A172 (cell line): ENCODE data around the gene CAVIN1. TPM values are rescaled to one million over a fixed set of nuclear protein-coding genes. Genes with fewer than 3 reads are reported as not detected.
"Not testable (repeated sequence)": the region's sequence is repeated elsewhere in the genome, so short reads cannot be mapped to it uniquely, and the experiment has no call there.

Experiments used
- DNase-seq: peaks from one replicate; pipeline ENCODE4 v3.0.0-alpha.2; 2015; ENCODE audit warnings: low spot score
- total RNA-seq: library from RNA; depleted of rRNA; stranded (reverse); fragments of >200 nt; shearing (Covaris generic); gene quantifications from 2 replicates; pipeline ENCODE4 v1.2.3, GENCODE V29; 2014; rRNA removed

CAVIN1 gene
- total RNA-seq, 1 experiment from 2014 or later = 569 TPM

DNA sequence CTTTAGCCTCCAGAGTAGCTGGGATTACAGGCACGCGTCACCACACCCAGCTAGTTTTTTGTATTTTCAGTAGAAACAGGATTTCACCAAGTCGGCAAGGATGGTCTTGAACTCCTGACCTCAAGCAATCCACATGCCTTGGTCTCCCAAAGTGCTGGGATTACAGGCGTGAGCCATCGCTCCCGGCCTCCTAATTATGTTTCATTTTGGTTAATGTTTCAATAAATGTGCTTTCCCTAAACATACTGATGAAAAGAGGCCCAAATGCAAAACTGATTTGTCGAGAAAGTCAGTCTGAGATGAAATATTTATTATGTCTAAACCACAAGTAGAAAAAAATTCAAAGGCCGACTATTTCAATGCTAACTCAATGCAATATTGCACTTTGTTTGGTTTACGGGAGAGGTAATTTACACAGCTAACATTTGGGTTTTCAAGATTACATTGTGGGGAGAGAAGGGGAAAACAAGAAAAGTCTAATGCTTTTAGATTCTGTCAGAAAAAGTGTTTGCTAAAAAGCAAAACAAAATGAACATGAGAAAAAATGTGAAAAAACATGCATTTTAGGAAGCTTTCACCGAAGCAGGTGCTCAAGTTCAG lies 44.6 kb downstream of the CAVIN1 start:
- no peak for DNase-seq

DNA sequence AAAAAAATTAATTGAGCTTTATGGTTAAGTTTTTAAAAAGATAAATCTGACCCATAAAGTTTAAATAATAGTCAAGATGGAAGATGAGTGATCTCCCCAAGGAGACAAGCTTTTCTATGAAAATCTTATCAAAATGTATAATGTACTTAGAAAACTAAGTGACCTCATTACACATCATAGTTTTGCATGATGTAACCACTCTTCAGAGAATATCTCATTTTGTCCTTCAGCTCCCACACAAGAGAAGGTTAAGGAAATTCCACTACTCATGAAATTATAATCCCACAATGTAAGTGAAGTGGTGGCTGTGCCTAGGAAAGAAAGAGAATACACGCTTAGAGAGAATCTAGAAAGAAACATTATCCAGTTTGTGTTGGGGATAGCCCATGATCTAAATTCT lies 49.2 kb downstream of the CAVIN1 start:
- DNase-seq = no peak

DNA sequence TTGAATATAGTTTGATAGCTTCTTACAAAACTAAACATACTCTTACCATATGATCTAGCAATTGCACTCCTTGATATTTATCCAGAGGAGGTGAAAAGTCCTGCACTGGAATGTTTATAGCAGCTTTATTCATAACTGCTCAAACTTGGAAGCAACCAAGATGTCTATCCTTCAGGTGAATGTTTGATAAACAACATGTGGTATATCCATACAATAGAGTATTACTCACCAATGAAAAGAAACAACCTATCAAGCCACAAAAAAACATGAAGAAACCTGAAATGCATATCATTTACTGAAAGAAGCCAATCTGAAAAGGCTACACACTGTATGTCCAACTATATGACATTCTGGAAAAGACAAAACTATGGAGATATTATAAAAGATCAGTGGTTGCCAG lies 50.9 kb downstream of the CAVIN1 start:
- no peak for DNase-seq

DNA sequence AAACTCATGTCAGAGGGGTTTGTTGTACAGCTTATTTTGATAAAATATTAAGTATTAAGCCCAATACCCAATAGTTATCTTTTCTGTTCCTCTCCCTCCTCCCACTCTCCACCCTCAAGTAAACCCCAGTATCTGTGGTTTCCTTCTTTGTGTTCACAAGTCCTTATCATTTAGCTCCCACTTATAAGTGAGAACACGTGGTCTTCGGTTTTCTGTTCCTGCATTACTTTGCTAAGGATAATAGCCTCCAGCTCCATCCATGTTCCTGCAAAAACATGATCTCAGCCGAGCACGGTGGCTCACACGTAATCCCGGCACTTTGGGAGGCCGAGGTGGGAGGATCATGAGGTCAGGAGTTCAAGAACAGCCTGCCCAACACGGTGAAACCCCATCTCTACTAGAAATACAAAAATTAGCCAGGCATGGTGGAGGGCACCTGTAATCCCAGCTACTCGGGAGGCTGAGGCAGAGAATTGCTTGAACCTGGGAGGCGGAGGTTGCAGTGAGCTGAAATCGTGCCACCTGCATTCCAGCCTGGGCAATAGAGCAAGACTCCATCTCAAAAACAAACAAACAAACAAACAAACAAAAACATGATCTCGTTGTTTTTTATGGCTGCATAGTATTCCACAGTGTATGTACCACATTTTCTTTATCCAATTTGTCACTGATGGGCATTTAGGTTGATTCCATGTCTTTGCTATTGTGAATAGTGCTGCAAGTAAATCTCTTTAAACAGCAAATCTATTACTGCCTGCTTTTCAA lies 54.1 kb downstream of the CAVIN1 start:
- not testable (repeated sequence) for DNase-seq

DNA sequence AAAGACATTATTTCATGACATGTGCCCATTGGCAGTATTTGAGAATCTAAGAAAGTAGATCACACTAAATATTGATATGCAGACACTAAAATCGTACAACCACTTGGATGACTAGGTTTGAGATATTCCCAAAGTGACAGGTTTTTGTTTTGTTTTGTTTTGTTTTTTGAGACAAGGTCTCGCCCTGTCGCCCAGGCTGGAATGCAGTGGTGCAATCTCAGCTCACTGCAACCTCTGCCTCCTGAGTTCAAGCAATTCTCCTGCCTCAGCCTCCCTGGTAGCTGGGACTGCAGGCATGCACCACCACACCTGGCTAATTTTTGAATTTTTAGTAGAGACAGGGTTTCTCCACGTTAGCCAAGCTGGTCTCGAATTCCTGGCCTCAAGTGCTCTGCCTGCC lies 54.7 kb downstream of the CAVIN1 start:
- DNase-seq = not testable (repeated sequence)

DNA sequence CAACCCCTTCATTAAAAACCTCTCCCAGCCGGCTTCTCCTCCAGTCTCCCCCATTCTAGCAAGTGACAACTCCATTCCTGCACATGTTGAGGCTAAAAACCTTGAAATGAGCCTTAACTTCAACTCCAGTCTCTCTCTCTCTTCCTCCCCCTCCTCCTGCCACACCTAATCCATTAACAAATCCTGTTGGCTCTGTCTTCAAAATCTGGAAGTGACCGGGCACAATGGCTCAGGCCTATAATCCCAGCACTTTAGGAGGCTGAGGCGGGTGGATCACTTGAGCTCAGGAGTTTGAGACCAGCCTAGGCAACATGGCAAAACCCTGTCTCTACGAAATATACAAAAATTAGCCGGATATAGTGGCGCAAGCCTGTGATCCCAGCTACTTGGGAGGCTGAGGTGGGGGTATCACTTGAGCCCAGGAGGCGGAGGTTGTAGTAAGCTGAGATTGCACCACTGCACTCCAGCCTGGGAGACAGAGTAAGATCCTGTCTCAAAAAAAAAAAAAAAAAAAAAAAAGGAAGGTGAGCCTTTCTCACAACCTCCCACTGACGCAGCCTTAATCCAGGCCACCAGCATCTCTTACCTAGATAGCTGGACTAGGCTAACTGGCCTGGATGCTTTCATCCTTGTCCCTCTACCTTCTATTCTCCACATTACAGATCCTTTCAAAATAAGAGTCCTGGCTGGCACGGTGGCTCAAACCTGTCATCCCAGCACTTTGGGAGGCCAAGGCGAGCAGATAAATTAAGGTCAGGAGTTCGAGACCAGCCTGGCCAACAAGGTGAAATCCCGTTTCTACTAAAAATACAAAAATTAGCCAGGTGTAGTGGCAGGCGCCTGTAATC lies 56.7 kb downstream of the CAVIN1 start:
- DNase-seq = not testable (repeated sequence)

DNA sequence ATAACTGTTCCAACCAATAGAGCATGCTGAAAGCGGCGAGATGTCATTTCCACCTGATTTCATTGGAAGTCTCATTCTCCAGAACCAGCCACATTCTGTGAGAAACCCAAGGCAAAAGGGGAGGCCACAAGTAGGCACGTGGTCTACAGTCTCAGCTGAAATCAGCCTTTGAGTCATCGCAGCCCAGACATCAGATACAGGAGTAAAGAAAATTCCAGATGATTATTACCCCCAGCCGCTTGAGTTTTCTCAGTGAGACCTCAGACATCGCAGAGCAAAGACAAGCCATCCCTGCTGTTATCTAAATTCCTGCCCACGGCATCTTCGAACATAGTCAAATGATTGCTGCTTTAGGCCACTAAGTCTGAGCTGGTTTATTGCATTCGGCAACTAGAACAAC lies 57.9 kb downstream of the CAVIN1 start:
- DNase-seq = peak; percentile 67

DNA sequence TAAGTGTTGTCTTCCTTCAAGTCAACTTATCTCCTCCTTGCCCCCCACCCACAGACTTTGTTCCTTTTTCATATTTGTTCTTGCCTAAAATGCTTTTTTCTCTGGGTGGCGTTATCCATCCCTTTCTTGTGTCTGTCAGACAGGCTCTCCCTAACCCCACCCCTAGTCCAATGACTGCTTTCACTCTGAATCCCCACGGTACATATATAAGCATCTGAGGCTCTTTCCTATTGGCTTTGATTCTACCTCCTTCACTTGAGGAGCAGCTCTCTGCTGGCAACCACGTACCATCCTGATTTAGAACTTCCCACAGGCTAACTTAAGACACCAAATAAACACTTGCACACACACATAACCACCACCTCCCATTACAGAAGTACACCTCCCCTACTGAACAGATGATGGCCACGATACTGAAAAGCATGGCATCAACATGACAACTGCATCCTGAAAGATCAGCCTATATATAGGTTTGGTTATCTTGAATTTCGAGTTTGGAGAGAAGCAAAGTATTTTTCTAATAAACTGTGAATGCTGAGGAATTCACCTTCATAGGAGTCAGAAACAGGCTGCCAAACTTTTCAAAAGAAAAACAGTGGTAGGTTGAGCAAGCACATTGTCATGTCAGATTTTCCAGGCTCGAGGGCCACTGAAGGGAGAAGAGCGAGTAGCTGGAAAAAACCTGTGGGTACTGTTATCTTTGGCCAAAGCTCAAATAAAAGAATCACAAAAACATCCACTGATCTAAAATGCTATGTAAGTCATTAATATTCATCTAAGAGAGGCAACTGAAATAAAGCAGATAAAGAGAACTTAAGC lies 59.1 kb downstream of the CAVIN1 start:
- DNase-seq = no peak

DNA sequence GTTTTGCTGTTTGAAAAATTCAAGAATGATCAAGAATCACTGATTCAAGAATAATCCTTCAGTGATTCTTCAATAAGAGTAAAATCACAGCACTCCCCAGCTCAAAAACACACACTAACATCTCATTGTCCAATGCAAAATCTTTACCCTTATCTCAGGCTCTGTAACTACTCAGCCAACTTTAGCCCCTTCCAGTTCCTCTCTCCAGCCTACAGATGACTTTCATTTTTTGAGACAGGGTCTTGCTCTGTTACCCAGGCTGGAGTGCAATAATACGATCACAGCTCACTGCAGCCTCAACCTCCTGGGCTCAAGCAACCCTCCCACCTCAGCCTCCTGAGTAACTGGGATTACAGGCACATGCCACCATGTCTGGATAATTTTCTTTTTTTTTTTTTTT lies 59.8 kb downstream of the CAVIN1 start:
- no peak for DNase-seq

DNA sequence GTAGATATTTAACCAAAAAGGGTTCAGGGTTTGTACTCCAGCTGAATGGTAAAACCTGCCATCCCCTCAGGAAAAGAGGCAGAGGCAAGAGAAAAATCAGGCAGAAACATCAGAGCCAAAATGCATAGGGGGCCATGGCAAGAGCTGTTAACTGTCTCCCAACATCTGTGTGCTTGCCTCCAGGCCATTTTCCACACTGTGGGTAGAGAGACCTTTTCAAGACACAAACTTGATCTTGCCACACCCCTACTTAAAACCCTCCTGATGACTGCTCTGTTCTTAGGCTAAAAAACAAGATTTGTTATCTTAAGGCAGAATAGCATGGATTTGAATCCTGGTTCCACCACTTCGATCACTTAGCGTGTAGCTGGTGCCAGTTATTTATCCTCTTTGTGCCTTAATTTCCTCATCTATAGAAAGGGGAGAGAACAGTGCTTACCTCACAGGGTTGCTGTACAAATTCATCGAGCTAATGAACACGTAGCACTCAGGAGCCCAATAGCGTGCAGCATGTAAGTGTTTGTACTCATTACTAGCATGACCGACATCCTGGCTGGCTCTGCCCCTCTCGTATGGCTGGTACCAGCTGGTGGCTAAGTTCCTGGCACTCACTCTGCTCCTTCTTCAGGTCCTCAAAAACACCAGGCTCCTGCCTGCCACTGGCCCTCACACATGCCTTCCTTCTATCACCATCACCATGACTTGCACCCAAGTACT lies 60.7 kb downstream of the CAVIN1 start:
- DNase-seq = no peak

DNA sequence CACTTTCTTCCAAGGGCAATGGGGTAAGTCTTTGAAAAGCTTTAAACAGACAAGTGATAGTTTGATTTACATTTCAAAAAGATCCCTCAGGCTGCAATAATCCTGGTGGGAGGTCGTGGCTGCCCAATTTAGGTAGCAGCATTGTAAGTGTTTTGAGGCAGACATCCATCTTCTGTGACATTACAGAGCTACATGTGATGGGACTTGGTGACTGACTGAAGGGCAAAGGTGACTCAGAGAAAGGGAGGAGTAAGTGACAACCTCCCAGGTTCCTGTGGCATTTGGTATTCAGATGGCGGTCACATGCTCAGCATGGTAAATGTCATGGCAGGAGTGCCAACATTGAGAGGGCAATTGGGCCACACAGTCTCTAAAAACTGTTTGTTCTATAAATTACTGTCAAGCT lies 61.3 kb downstream of the CAVIN1 start:
- DNase-seq = peak; percentile 39

DNA sequence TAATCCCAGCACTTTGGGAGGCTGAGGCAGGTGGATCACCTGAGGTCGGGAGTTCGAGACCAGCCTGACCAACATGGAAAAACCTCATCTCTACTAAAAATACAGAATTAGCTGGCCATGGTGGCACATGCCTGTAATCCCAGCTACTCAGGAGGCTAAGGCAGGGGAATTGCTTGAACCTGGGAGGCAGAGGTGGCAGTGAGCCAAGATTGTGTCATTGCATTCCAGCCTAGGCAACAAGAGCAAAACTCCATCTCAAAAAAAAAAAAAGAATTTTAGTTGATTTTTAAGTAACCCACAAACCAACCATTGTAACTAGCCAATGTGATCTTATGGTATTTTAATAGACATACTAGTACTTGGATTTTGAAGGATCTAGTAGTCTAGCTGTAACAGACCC lies 62.7 kb downstream of the CAVIN1 start:
- DNase-seq = not testable (repeated sequence)

DNA sequence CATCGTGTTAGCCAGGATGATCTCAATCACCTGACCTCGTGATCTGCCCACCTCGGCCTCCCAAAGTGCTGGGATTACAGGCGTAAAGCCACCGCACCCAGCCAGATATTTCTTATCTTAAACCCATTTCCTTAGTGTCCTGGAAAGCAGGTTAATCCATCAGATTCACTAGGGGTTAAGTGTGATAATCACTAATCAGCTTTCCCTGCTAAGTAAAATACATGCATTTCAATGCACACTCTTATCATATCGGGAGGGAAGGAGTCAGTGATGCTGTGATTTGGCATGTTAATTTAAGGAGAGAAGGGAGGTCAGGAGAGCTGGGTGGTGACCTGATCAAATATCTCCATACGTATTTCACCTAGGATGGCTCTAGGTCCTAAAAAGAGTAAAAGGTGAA lies 63.9 kb downstream of the CAVIN1 start:
- DNase-seq = no peak

DNA sequence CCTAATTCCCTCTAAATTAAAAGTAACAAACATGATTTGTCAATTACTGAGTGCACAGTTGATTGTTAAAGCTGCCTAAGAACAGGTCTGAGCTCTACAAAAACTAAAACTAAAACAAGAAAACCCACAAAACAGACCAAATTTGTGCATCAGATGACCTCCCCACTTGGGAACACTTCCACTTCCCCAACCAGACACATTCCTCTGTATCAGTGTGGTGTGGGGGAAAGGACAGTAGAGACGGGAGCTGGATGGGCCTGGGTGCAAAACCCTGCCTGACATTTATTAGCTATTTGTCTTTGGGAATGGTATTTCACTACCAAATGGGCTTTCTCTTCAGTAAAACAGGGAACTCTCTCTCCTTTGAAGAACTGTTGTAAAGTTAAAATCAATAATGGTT lies 64.6 kb downstream of the CAVIN1 start:
- DNase-seq = no peak

DNA sequence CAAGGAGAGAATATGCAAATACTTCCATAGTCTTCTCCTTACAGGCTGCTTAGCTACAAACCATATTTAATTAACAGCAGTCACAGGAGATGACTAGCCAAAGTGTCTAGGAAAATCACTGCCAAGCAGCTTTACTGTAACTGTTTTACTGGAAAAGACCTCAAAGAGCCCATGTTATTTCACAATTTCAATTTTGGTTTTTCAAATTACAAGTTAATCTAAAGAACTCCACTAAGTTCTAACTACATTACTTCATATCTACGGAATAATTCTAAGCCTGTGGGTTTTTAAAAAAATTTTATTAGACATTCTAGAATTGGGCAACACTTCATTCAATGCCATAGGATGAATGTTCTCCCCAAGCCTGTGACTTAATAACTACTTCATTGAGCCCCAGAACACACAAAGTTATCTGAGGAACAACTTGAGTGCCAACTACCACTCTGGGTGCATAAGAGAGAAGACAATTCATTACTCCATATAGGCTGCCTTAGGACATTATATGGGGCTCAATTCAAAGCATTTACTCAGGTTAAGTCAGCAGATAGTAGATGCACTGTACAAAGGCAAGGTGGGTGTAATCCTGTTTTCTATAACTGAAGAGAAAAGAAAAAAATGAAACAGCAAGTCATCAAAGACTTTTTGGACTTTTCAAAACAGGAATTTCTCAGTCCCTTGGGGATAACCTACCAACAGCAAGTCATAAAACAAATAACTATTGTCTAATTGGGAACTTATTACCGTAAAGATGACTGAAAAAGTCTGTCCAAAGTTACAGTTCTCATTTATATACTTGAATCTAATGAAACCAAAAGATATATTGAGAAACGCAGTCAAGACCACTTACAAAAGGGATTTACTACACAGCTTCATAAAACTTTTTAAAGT lies 67.9 kb downstream of the CAVIN1 start:
- DNase-seq = no peak

Other genes with a start within 250 kb of the CAVIN1 start
- 0.02 TPM in 1 of 2 replicates, not detected in the other for gene KCNH4, start 242.1 kb downstream of the CAVIN1 start, total RNA-seq
- gene HCRT, start 237.8 kb downstream of the CAVIN1 start, total RNA-seq = not detected in 2 replicates
- gene GHDC, start 228.8 kb downstream of the CAVIN1 start, total RNA-seq = 27.0 and 31.5 TPM in 2 replicates
- gene STAT5B, start 146.9 kb downstream of the CAVIN1 start, total RNA-seq = 23.4 and 30.9 TPM in 2 replicates
- gene STAT5A, start 134.8 kb downstream of the CAVIN1 start, total RNA-seq = 5.0 and 5.5 TPM in 2 replicates
- 78.5 and 92.9 TPM in 2 replicates for gene STAT3, start 34.8 kb downstream of the CAVIN1 start, total RNA-seq
- 23.4 and 24.1 TPM in 2 replicates for gene ATP6V0A1, start 35.6 kb upstream of the CAVIN1 start, total RNA-seq
- 79.2 and 80.1 TPM in 2 replicates for gene NAGLU, start 113.0 kb upstream of the CAVIN1 start, total RNA-seq
- gene HSD17B1, start 129.7 kb upstream of the CAVIN1 start, total RNA-seq = 1.3 and 1.6 TPM in 2 replicates
- 53.9 and 63.6 TPM in 2 replicates for gene COASY, start 138.9 kb upstream of the CAVIN1 start, total RNA-seq
- gene MLX, start 143.8 kb upstream of the CAVIN1 start, total RNA-seq = 47.1 and 52.9 TPM in 2 replicates
- 21.4 and 29.9 TPM in 2 replicates for gene PSMC3IP, start 154.5 kb upstream of the CAVIN1 start, total RNA-seq
- gene RETREG3, start 186.1 kb upstream of the CAVIN1 start, total RNA-seq = 62.3 and 63.0 TPM in 2 replicates
- gene TUBG1, start 186.4 kb upstream of the CAVIN1 start, total RNA-seq = 157 and 159 TPM in 2 replicates
- gene TUBG2, start 236.0 kb upstream of the CAVIN1 start, total RNA-seq = 21.8 and 34.1 TPM in 2 replicates